EL (cell line): ENCODE results near the gene ARHGEF10L.
A peak's percentile ranks its signal among the peaks of the same experiment; 100 is the strongest.

ENCODE experiments used
- DNase-seq: peaks from one replicate; pipeline ENCODE4 v3.0.0-alpha.2; 2016

ARHGEF10L gene

GRCh38 chr1:17665950-17666720 is 126.6 kb downstream of the ARHGEF10L start:
- peak; percentile 56 for DNase-seq

- no peak for DNase-seq
Measured at GRCh38 chr1:17667641-17668040, 128.1 kb downstream of the ARHGEF10L start.

DNA sequence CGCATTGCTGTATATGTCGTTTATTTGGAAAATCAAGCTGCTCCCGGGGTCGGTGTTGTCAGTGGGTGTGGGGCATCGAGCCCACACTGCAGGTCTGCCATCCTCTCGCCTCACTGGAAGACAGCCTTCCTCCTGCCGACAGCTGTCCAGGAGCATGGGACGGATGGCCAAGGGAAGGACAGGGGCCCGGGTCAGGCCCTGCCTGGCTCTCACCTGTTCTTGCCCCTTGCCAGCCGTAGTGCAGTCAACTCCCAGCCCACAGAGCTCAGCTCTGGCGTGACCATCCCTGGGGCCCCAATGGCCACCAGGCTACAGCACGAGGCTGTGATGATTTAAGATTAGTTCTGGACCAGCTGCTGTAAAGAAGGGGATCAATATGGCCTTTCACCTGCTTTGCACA is 128.7 kb downstream of the ARHGEF10L start:
- DNase-seq: no peak

GRCh38 chr1:17668624-17669175 is 129.2 kb downstream of the ARHGEF10L start:
- DNase-seq: no peak

DNA sequence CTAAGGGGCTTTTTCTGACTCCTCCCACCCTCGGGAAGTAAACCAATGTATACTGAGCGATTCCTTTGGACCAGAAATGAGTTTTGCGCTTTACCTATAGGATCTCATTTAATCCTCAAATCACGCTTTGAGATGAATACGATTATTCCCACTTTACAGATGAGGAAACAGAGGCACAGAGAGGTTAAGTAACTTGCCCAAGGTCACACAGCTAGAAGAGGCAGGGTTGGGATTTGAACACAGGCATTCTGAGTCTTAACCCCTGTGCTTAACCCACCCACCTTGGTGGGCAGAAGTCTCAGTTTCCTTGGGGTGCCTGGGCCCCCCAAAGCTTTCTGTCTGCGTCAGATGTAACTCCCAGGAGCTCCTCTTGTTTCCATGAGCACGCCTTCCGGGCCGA is 129.8 kb downstream of the ARHGEF10L start:
- no peak for DNase-seq

DNA sequence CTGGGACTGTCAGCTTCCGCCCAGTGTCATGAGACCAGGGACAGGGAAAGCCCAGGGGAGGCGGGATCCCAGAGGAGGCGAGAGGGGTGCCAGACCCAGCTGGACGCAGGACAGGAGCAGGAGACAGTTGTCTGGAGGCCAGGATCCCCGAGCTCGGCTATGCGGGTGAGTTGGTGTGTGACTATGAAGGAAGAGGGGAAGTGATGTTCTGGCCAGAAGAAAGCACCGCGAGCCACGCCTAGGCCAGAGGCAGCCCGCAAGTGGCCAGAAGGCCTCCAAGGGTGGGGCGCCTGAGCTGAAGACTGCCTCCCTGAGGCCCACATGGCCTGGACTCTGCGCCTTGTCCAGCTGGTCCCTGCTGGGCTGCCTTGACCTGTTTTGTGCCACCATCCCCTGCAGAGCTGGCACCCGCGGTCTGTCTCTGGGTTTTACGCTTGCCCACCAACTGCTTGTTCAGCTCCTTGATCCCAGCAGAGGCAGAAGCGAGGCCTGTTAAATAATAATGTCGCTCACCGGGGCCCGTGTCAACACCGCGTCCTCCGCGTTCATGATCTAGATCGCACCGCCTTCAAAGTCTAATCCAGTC is 130.5 kb downstream of the ARHGEF10L start:
- no peak for DNase-seq

DNA sequence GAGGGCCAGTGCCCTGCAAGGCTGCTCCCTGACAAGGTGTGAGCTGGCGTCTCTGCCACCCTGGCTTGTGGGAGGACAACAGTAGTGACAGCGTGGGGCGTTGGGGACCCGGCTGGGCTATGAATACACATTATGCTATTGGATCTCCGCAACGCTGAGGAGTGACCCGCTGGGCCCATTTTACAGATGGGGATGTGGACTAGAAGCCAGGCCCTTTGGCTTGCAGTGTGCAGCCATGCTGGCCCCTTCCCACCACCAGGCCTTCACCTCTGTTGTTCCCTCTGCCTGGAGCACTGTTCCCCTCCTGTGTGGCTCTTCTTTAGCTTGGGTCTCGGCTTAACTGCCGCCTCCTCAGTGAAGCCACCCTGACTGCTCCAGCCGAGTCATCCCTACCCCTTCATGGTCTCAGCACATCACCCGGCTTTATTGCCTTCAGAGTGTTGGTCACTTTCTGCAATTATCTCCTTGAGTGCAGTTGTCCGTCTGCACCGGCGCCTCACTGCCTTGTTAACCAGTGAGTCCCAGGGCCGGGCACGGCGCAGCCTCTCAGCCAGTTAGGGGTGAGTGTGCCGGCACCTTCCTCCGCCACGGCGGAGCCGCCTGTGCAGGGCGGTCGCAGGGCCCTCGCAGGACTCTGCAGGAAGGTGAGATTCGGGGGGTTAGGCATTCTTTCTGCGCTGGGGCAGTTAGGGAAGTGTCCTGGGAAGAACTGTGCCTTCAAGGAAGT is 131.3 kb downstream of the ARHGEF10L start:
- DNase-seq: no peak

- no peak for DNase-seq
Measured at GRCh38 chr1:17671314-17671705, 131.8 kb downstream of the ARHGEF10L start.

GRCh38 chr1:17671741-17672140 is 132.2 kb downstream of the ARHGEF10L start:
- no peak for DNase-seq

GRCh38 chr1:17672226-17672625 is 132.7 kb downstream of the ARHGEF10L start:
- no peak for DNase-seq

DNA sequence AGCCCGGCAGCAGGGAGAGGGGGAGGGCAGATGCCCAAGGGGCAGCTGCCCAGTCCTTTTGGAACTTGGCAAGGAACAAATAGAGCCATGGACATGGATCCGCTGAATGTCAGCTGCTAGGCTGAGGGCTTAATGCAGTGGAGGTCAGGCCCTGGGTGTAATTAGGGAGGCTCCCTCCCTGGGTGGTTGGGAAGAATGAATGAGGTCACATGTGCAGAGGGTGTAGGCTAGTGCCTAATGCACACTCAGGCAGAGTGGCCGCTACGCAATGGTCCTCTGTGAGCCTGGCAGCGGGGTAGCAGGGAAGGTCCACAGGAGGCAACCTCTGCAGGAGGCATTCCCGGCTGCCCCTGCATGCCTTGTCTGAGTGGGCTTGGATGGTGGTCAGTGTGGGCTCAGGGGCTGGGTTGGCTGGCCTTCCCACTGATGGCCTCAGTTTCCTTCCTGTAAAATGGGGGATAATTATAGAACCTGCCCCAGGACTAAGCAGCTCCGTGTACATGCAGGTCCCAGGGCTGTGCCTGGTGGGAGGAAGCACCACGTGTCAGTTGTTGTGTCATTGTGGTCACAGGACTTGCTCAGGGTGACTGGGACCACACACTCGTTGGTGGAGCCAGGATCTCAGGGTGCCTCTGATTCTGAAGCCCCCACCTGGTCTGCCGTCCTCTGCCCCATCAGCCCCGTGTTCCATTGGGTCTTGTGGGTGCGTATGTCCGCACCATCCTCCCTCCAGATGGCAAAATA is 134.0 kb downstream of the ARHGEF10L start:
- DNase-seq: no peak

DNA sequence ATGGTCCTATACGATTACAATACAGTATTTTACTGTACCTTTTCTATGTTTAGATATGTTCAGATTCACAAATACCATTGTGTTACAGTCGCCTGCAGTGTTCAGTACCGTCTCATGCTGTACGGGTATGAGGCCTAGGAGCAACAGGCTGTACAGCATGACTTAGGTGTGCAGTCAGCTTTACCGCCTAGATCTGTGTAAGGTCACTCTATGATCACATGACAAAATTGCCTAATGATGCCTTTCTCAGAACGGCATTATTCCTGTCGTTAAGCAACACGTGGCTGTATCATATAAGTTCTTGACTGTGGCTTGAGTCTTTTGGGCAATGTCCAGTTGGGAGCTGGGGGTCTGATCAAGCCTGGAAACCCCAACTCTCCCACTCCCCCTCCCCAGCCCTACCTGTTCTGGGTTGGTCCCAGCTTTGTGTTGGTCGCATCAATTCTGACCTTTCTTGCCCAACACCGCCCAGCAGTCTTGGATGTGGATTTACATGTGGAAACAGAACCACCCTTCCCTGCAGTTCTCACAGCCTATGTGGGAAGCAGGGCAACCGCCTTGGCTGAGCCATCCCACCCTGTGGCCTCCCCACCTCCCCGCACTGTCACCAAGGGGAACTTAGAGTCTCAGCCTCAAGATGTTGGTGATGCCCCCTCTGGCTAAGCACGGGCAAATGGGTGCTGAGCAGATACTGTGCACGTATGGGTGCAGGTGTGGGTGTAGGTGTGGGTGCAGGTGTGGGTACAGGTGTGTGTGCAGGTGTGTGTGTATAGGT is 135.4 kb downstream of the ARHGEF10L start:
- peak; percentile 27 for DNase-seq

GRCh38 chr1:17675744-17676143 is 136.2 kb downstream of the ARHGEF10L start:
- DNase-seq: no peak

DNA sequence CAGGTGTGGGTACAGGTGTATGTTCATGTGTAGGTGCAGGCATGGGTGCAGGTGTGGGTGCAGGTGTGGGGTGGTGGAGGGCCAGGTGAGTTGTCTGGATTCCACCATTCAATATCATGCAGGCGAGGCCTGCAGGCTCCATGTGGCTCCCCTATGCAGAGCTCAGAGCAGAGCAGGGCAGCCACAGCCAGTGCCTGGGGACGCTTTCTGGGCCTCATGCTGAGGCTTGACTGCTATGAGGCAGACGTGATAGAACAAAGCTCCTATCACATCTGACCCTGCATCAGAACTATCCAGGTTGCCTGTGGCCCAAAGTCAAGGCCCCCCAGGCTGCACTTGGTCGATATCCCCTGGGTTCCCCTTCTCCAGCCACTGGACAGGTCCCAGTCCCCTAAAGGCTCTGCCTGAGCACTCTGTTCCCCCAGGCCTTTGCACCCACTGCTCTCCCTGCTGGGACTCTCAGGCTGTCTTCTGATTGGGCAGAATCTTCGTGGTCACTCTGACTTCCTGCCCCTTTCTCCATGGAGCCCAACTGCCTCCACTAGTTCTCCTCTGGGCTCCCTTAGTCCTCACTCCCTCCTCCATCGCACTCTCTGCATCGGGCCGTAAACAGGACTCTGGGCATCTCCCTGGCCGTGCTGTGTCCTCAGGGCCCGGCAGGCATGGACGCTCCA is 137.0 kb downstream of the ARHGEF10L start:
- peak; percentile 21 for DNase-seq

DNA sequence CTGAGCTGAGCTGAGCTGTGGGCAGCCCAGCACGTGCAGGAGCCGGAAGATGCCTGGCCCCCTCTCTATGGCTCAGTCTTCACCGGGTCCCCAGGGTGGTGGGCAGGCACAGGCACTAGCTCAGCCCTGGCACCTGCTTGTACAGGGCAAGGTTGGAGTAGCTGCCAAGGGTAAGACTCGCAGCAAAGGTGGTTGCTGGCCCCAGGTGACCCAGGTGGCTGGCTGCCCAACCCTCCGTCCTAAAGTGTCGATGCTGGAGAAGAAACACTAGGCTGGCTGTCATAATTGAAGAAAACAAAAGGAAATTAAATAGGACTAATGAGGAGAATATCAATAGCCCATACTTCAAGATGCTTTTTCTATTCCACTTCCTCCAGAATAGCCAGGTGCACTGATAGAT is 138.5 kb downstream of the ARHGEF10L start:
- no peak for DNase-seq

DNA sequence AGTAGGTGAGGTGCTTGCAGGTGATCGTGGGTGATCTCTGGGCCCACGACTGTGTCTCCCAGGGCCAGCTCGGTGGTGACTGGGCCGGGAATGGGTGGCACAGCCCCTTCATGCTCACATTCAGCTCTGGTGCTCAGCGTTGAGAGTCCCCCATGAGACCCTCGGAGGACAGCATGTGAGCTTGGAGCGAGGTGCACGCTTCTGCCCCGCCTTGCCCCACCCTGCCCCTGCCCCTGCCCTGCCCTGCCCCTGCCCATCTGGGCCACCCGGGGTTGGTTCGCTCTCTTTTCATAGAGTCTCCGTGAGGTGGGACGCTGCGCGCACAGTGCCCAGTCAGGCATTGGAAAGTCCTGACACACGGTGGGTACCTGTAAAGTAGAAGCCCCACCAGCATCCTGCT is 140.4 kb downstream of the ARHGEF10L start:
- no peak for DNase-seq

DNA sequence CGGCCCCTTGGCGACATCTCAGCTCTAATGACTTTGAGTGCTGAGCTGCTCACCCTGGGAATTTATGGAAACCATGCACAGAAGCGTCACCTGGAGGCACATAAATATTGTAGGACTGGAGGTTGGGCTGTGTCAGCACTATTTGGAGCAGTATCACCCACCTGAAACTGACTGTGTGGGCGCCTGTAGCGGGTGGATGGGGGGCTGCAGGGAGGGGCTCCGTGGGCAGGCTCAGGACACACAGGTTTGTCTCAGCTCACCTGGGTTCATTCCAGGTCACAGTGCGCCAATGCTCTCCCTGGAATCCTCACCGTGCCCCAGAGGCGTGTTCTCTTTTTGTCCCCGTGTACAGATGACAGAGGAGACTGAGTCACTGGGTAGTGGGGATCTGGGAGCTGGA is 140.8 kb downstream of the ARHGEF10L start:
- DNase-seq: no peak

DNA sequence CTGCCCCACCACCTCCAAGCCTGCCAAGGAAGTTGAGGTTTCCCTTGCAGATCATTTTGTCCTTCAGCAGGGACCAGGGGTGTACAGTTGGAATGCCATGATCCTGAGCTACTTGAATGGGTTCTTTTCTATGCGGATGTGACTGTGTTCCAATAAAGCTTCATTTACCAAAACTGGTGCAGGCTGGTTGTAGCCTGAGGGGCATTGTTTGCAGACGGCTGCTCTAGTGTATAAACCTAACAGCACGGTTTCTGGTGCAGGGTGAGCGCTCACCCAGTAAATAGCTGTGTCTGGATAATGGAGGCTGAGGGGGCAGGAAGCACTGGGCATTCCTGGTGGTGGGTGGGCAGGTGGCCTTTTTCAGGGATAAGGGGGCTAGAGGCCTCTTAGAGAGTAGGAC is 142.9 kb downstream of the ARHGEF10L start:
- DNase-seq: no peak

DNA sequence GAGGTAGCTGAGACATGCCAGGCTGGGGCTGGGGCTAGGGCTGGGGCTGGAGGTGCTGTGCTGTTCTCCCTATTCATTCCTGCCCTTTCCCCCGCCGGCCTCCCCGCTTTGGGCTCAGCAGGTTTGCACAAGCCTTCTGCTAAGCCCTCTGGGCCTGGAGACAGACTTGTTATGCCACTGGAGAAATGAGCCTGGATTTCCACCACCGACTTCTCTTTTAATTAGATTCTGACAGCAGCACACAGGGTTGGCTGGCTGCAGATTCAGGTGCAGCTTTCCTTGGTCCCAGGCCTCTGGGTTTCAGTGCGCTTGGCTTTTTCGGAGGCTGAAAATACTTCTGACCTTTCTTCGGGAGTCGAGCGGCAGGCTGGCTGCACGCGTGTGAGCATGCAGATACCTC is 144.1 kb downstream of the ARHGEF10L start:
- no peak for DNase-seq

DNA sequence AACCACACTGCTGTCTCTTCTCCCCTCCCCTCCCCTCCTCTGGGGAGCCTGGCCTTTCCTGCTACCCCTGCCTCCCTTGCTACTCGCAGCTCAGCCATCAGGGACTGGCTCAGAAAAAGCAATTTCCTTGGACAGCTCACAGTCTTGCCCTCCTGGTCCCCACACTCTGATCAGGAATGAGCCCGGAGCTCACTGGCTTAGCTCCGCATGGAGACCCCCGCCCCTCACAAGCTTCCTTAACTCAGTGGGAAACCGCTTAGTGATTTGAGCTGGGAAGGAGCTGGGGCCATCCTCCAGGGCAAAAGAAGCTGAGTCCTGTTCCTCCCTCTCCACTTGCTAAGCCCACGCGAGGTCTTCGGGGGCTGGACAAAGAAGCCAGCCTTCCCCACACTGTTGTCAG is 145.3 kb downstream of the ARHGEF10L start:
- no peak for DNase-seq

DNA sequence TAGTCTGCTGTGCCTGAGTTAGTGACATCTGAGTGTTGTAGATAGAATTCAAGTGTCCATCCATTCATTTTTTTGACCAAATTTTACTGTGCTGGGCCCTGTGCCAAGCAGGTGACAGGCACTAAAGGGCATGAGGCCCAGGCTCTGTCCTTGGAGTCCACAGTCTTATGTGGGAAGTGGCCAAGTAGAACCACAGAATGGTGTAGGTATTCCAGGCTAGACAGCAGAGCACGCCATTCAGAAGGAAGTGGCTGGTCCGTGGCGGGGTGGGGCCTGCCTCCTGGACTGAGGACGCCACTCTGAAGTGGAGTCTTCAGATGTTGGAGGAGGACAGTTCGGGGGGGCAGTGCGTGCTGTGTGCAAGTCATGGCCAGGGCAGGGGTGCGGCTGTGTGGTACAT is 146.8 kb downstream of the ARHGEF10L start:
- DNase-seq: no peak

- DNase-seq: no peak
Measured at GRCh38 chr1:17687145-17687544, 147.6 kb downstream of the ARHGEF10L start.
